OCI-LY1 (cell line): Measurements from ENCODE around the gene CADM1.

Source experiments
- CTCF ChIP-seq: fragments of 200-600 bp; sonication (generic), shearing (Covaris generic); IDR thresholded peaks from 2 replicates; pipeline ENCODE4 v1.5.1; 2017; ENCODE audit warnings: mild to moderate bottlenecking, antibody characterized with exemption, low read length, moderate library complexity, mixed read lengths
- EZH2 ChIP-seq: fragments of 200-600 bp; sonication (generic), shearing (Covaris generic); IDR thresholded peaks from 2 replicates; pipeline ENCODE4 v1.8.0; 2017; ENCODE audit warnings: borderline replicate concordance, mixed run types, mild to moderate bottlenecking, antibody characterized with exemption, low read length, moderate library complexity, mixed read lengths

DNA sequence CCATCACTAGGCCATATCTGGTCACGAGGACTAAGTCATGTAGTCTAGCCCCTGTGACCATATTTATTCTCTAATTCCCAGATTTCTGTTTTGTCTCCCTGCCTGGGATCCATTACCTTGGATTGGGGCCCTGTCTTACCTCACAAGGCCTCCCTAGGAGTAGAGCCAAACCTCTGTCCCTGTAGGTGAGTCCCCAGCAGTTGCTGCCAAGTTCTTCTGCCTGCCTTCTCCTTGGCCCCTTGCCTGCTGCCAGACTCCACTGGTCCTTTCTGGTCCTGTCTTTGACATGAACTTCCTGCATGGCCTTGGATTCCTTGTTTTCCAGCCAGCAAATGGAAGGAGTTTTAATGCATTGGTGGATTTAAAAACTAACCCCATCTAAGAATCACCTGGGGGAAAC lies 35.6 kb upstream of the CADM1 start:
- TF ChIP-seq CTCF (no peak), EZH2 (no peak)
